GM18520 (cell line): ENCODE results near the gene THSD7B.
A peak's percentile ranks its signal among the peaks of the same experiment; 100 is the strongest.
"Not testable (repeated sequence)": the region's sequence is repeated elsewhere in the genome, so short reads cannot be mapped to it uniquely, and the experiment has no call there.

ENCODE experiments used
- ATAC-seq: cut with Tn5 transposase; IDR thresholded peaks from one replicate; pipeline ENCODE4 v1.9.1; 2021; ENCODE audit not compliant: unreplicated experiment

THSD7B gene

DNA sequence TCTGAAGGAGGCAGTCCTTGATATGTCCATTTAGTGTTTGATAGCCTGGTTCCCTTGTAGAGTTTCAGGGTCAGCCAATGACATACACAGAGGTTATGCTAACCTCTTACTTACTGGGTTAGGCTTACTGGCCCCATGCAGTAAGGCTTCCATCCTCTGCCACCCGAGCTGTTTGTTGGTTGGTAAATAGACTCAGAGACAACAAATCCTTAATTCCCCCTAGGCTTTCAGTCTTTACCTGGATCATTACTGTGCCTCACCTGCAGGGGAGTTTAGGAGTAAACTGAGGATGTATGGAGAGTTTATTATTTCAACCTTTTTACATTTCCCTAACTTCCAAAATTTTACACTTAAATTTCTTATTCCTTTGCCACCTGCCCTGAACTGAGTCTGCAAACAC lies 746.2 kb downstream of the THSD7B start:
- ATAC-seq = no peak

DNA sequence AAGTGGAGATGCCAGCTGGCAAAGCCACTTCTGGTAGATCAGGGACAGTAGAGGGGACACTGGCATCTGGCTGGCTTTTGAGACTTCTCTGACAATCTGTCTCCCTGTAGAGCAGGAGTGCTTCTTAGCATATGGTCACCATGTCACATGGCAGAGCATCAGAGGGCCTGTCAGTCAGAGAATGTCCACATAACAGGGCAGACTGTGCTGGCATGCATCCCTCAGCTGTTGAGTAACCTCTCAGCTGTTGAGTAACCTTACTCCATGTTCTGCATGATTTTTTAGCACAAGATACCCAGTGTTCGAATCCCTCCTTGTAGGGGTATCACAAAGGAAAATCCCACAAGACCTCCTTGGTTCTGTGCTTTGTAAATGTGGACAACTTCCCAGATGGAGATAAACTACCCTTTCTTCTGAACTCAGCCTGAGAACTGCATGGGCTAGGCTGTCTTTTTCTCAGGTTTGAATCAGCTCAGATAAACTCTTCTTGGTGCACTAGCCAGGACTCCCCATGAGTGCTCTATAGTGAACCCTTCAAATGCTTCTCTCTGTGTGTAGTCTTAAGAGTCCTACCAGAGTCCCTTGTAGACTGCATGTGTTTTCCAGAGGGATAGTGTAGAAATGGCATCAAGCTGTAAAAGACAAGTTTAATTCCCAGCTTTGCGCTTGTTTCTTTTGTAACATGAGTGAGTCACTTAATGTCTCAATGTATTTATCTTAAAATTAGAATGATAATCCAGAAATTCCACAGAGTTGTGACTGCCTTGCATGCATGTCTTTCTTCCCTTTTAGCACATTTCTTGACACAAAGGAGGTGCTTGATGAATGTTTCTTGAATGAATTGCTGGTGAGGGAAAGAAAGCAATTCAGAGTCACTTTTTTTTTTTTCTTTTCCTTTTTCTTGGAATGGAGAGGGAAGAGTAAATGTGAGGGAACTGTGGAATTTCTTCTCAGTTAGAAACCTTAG lies 756.6 kb downstream of the THSD7B start:
- no peak for ATAC-seq

GRCh38 chr2:137522620-137523011 lies 757.3 kb downstream of the THSD7B start:
- ATAC-seq = no peak

DNA sequence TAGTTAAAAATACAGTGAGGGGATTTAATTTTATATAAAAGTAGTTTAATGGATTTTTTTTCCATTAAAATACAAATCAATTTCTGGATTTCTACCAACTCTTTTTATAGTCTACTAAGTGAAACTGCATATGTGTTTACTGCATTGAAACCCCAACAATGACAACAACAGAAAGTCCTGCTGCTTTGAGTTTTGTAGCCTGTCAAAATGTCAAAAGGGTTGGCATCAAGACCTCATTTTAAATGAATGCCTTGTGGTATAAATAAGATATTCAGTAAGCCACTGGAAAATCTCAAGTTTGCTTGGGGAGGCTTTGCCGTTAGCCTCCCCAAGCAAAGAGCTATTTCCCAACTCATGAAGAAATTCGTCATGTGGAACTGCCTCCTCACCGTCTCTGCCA lies 758.6 kb downstream of the THSD7B start:
- ATAC-seq = no peak

DNA sequence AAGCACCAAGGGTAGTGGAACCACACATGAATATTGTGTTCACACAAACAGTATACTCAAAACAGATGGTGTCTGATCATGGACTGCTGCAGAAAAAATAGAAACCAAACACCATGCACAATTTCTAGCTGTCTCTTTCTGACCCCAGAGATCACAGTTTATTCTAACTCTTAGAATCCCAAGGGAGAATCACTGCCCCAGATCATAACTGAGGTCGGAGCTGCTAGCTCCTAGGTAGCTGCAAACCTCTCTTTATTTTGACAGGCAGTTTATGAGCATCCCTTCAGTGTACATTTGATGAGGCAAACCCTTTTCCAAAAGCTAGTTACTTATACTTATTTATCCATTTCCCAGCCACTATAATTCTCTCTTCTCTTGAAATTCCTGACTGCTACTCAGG lies 759.8 kb downstream of the THSD7B start:
- ATAC-seq = no peak

GRCh38 chr2:137525641-137526190 lies 760.4 kb downstream of the THSD7B start:
- no peak for ATAC-seq

DNA sequence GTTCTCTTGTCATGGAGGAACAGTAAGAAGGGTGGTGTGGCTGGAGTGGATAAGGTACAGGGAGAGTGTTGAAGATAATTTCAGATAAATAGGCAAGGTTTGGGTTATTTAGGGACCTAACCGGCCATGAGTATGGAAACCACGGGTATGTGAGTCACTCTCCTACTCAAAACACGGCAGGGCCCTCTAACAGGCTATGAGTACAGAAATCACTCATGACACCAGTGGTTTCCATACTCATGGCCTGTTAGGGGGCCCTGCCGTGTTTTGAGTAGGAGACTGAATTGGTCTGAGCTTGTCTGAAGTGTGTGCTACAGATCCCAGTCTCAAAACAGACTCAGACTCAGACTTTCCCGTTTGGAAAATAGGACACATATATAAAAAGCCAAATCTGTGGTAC lies 770.6 kb downstream of the THSD7B start:
- ATAC-seq = no peak

- ATAC-seq = no peak
Observed at GRCh38 chr2:137539336-137539735, 774.0 kb downstream of the THSD7B start.

- no peak for ATAC-seq
Observed at GRCh38 chr2:137547842-137548241, 782.5 kb downstream of the THSD7B start.

DNA sequence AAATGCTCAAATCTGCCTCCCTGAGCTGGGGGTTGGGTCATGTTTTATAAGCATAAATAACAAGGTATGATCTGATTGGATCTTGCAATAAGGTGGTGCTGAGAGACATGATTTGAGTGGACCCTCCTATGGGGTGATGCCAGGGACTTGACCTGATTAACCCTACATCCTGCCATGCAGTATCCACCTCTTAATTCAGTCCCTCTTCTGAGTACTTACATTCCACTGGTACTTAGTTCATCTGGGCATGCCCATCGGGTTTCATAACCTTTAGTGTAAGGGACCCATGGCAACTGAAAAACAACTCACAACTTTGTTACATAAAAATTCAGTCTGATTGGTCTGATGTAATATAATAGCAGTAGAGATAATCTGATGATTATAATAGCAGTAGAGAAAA lies 801.0 kb downstream of the THSD7B start:
- ATAC-seq = no peak

GRCh38 chr2:137570484-137570883 lies 805.1 kb downstream of the THSD7B start:
- no peak for ATAC-seq

DNA sequence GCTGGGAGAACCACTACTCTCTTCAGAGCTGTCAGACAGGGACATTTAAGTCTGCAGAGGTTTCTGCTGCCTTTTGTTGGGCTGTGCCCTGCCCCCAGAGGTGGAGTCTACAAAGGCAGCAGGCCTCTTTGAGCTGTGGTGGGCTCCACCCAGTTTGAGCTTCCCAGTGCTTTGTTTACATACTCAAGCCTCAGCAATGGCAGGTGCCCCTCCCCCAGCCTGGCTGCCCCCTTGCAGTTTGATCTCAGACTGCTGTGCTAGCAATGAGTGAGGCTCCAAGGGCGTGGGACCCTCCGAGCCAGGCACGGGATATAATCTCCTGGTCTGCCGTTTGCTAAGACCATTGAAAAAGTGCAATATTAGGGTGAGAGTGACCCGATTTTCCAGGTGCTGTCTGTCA lies 822.5 kb downstream of the THSD7B start:
- ATAC-seq = not testable (repeated sequence)

DNA sequence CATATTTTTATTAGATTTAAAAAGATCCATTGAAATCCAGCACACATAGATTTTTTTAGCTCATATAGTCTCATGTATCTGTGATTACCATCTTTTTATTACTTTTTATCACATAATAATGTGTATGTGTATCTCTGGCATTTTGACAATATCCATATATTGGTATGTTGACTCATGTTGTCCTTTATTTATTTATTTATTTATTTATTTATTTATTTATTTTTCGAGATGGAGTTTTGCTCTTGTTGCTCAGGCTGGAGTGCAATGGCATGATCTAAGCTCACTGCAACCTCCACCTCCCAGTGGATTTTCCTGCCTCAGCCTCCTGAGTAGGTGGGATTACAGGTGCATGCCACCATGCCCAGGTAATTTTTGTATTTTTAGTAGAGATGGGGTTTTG lies 823.2 kb downstream of the THSD7B start:
- ATAC-seq = not testable (repeated sequence)

- no peak for ATAC-seq
Observed at GRCh38 chr2:137590102-137590501, 824.8 kb downstream of the THSD7B start.

- no peak for ATAC-seq
Observed at GRCh38 chr2:137607722-137608318, 842.5 kb downstream of the THSD7B start.

DNA sequence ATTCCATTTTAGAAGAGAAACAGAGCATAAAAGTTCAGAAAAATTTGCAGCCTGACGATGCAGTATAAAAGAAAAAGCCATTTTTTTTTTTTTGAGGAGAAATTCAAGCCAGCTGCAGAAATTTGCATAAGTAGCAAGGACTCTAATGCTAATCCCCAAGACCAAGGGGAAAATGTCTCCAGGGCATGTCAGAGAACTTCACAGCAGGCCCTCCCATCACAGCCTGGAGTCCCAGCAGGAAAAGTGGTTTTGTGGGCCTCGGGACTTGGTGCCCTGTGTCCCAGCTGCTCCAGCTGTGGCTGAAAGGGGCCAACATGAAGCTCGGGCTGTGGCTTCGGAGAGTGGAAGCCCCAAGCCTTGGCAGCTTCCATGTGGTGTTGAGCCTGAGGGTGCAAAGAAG lies 873.6 kb downstream of the THSD7B start:
- no peak for ATAC-seq

DNA sequence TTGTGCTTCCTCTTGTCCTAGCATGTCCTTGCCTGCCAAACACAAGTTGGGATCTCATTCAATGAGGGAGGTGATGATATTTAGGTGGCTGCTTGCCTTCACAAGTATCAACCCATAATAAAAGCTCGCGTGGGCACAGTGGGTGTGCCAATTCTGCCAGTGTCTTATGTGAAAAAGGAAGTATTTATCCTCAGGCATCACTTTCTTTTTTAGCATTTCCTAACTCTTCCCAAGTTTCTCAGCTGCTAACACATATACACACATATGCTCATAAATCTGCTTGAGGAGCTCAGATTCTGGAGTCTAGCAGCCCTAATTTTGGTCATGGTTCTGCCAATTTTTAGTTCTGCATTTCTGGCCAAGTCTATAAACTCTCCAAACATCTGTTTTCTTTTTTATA lies 879.4 kb downstream of the THSD7B start:
- ATAC-seq = no peak

- peak; percentile 54 for ATAC-seq
Observed at GRCh38 chr2:137654046-137654445, 888.7 kb downstream of the THSD7B start.

DNA sequence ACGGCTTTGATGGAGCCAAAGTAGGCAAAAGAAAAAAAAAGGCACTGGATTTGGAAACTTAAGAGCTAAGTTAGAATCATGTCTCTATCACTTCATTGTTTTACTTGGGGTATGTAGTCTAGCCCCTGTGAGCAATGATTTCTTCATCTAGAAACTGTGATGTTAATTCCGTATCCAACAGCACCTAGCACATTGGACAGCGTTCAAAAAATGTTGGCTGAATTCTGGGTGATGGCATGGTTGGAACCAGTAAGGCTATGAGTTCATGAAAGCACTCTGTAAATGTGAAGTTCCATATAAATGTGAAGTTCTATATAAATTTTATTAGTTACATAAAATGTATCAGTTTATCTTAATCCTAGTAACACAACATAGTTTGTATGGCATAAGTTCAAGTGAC lies 890.5 kb downstream of the THSD7B start:
- no peak for ATAC-seq

GRCh38 chr2:137658433-137658832 lies 893.1 kb downstream of the THSD7B start:
- no peak for ATAC-seq

- ATAC-seq = no peak
Observed at GRCh38 chr2:137659616-137660015, 894.3 kb downstream of the THSD7B start.

- ATAC-seq = no peak
Observed at GRCh38 chr2:137670111-137670510, 904.8 kb downstream of the THSD7B start.
